Measurements from ENCODE around the gene BNIPL.

BNIPL gene, protein sequence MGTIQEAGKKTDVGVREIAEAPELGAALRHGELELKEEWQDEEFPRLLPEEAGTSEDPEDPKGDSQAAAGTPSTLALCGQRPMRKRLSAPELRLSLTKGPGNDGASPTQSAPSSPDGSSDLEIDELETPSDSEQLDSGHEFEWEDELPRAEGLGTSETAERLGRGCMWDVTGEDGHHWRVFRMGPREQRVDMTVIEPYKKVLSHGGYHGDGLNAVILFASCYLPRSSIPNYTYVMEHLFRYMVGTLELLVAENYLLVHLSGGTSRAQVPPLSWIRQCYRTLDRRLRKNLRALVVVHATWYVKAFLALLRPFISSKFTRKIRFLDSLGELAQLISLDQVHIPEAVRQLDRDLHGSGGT

GRCh38 chr1:151036356-151036755 is at the start of gene BNIPL:
BNIPL (plus strand) TSS chr1:151036586; CDS start chr1:151036726, 140 bp downstream.
- no peak for ATAC-seq

GRCh38 chr1:150987924-150988323 is 48.5 kb upstream of the BNIPL start:
- ATAC-seq: no peak

GRCh38 chr1:150992626-150993025 is 43.8 kb upstream of the BNIPL start:
- no peak for ATAC-seq

- no peak for ATAC-seq
Observed at GRCh38 chr1:150994248-150994647, 42.1 kb upstream of the BNIPL start.

GRCh38 chr1:150995460-150995859 is 40.9 kb upstream of the BNIPL start:
- no peak for ATAC-seq

DNA sequence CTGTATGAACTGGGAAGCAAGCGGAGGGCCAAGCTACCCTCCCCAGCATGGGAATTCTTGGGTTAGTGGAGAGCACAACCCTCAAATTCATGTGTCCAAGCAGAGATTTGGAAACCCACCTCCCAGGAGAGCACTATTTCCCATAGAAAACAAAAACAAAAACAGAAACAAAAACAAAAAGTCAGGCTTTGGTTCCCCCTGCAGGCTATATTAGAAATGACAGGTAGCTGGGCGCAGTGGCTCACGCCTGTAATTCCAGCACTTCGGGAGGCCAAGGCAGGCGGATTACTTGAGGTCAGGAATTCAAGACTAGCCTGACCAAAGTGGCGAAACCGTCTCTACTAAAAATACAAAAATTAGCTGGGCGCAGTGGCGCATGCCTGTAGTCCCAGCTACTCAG is 40.5 kb upstream of the BNIPL start:
- ATAC-seq: no peak

DNA sequence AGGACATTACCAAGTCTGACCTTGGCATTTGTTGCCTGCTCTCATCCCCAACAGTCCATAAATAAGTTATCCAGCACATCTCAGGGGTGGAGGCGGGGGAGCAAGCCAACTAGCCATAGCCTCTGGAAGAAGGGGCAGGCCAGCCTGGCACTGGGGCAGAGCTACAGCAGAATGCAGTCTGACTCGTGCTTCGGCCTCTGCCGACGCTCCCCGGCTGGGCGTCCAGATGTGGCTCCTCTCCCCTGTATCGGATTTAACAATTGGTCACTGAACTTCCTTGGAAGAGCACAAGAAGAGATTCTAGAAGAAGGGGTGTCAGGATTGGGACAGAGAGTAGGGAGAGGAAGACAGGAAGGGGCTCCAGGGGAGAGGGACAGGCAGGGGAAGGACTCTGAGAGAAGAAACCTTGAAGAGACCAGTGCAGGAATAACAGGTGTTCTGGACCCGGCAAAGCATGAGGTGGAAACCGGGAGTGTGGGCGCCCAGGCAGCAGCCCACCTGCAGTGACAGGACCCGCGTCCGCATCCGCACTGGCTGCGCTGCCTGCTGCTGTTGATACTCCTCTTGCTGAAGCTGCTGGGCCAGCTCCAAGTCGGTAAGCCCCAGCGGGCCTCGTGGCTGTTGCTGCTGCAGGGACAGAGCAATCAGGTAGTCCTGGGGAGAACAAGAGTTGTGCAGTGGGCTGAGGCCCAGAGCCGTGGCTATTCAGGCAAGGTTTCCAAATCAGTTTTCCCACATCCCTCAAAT is 39.1 kb upstream of the BNIPL start:
- ATAC-seq: no peak

- no peak for ATAC-seq
Observed at GRCh38 chr1:150997949-150998348, 38.4 kb upstream of the BNIPL start.

- ATAC-seq: peak; percentile 51 to 68
Observed at GRCh38 chr1:150999051-150999674, 37.2 kb upstream of the BNIPL start.

GRCh38 chr1:150999926-151000325 is 36.5 kb upstream of the BNIPL start:
- no peak for ATAC-seq

GRCh38 chr1:151000408-151000807 is 36.0 kb upstream of the BNIPL start:
- no peak for ATAC-seq

DNA sequence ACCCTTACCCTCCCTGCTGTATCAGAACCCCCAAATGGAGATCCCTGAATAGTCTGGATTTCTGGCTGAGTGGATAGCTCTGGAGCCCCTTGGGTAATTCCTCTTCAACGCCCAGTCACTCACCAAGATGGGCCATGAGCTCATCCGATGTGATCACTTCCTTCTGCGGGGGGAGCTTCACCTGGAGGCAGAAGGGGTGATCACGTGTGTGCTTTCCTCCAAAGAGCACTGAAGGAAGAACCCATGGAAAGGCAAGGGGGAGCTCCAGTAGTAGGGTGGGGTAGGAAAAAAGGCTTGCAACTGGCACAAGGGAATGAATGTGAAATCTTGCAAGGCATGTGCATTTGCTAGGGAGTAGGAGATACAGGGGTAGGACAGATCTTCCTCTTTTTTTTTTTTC is 34.8 kb upstream of the BNIPL start:
- no peak for ATAC-seq

DNA sequence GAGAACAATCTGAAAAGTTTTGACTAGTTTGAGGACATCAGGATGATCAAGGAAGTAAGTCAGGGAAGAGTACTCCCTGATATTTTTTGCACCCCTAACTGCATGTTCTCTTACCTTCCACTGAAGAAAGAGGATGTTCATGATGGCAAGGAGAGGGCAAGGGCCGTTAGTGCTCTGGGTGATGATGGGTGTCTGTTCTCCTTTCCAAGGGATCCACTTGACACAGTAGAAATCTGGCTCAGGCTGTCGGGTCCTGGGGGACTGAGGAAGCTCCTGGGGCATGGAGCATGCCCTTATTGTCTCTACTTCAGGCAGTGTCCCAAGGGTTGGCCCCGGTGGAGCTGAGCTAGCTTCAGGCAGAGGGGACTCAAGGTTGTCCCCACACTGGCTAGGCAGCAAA is 34.3 kb upstream of the BNIPL start:
- no peak for ATAC-seq

GRCh38 chr1:151002611-151003010 is 33.8 kb upstream of the BNIPL start:
- ATAC-seq: no peak

DNA sequence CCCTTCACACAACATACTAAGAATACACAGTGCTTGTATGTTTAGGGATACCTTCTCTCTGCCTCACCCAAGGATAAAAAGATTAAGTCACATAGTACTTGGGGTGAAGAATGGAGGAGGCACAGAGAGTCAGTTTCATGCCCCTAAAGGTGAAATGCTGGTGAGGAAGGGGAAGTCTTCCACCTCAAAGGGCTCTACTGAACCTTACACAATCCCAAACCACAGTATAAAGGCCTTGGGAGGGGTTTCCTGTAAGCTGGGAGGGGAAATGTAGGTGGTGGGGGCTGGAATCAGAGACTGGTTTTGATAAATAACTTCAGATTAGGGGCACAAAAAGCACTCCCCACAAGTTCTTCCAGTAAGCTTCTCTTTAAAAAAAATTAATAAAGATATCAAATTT is 33.2 kb upstream of the BNIPL start:
- ATAC-seq: no peak

GRCh38 chr1:151005729-151006319 is 30.6 kb upstream of the BNIPL start:
- ATAC-seq: no peak

DNA sequence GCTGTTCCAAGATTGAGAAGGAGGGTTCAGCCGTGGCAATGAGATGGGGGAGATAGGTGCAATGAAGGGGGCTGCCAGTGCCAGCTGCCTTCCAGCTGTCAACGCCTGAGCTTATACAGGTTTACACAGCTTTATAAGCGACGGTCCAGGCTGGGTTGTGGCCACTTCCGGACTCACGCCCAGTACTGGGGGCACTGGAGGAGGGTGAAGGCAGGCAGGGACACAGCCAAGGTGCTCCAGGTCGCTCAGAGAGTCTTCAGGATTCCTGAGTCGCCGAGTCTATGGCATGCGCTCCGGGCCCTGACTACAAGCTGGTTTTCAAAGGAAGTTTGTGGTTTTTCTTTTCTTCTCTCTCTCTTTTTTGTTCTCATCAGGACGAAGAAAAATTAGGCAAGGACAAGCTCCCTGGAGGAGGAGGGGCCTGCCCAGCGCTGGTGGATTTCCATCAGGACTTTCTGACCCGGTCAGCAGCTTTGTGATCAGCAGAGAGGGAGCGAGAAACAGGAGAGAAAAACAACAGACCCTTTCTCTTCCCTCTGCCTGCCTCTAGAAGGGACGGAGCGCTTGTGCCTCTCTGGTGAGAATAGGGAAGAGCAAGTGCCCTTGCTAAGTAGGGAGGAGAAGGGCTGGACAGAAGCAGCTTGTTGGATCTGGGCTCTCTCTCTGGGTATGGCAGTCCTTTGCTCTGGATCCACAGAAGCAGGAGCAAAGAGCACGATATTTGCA is 29.9 kb upstream of the BNIPL start, which contains the start of gene MINDY1:
TSS of gene MINDY1 (minus strand) at position 576 of the 726 bp plus-strand sequence. CDS start 4,285 bp downstream, outside the sequence.
- ATAC-seq: peak; percentile 18 to 22

- ATAC-seq: no peak
Observed at GRCh38 chr1:151007853-151008243, 28.5 kb upstream of the BNIPL start.

DNA sequence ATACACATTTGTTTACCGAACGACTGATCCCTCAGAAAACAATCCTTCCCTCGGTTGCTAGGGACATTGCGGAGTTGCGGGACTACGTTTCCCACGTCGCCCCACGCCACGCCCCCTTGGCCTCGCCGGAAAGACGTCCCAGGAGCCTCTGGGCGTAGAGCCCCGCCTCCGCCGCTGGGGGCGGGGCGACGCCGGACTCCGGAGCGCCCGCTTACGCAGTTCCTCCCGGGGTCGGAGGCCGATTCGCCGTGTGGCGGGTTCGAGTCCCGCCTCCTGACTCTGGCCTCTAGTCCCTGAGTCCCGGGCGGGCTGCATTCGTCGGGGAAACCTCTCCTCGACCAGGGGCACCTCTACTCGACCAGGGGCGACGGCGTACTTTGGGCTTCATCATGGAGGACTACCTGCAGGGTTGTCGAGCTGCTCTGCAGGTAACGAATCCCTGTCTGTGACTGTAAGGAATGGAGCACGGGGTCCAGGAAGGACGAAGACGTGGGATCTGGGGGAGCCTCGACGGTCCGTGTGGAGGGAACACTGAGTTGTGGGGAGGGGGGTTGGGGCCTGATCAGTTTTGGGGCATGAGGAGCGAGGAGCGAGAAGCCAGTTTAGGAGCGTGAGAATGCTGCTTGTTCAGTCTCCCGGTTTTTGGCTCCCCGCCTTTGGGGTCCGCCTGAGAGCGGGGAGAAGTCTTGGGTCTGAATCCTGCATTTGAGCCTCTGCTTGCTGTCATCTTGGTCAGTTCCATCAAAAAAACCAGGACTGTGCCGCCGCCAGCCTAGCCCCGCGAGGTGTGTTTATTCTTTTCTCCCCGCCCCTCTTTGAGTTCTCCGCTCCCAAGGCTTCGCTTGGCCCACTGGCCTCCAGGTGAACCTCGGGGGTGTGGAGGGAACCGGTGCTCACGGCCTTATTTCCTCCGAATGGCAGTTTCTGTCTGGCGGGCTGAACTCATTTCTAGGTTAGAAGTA is 27.9 kb upstream of the BNIPL start, which contains the start of gene PRUNE1:
TSS of gene PRUNE1 (plus strand) at position 206 of the 962 bp plus-strand sequence. CDS start at position 390, 184 bp downstream.
- peak; percentile 86 to 89 for ATAC-seq

DNA sequence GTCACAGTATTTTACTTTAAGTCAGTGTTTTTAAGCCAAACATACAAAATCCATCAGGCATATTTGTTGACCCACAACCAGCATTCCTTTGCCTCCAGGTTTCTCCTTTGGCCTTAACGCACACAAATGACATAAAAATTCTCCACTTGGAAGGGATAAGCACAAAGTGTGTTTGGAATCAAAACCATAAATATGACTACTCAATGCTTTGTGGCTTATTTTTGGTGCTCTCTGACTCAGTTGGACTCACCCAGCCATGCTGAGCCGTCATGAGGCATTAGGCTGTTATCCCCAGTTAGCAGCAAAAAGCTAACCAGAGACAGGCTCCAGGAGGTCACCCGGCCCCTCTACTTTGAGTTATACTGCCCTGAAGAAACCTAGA is 27.2 kb upstream of the BNIPL start:
- ATAC-seq: peak in 1 of 2 donors; percentile 15
